GM21447 (cell line): Measurements from ENCODE around the gene TMSB15C.
A peak's percentile ranks its signal among the peaks of the same experiment; 100 is the strongest.
"Not testable (repeated sequence)": the region's sequence is repeated elsewhere in the genome, so short reads cannot be mapped to it uniquely, and the experiment has no call there.

Experiments used
- ATAC-seq: cut with Tn5 transposase; IDR thresholded peaks from one replicate; pipeline ENCODE4 v1.9.1; 2021; ENCODE audit not compliant: unreplicated experiment

Gene TMSB15C

GRCh38 chrX:104075778-104076445 is at the start of gene TMSB15C:
Gene TMSB15C, minus strand, starts transcription at chrX:104076236.
- ATAC-seq, result peak; percentile 97

- peak; percentile 58 for ATAC-seq
Measured at GRCh38 chrX:104122829-104123228, 46.8 kb upstream of the TMSB15C start.

DNA sequence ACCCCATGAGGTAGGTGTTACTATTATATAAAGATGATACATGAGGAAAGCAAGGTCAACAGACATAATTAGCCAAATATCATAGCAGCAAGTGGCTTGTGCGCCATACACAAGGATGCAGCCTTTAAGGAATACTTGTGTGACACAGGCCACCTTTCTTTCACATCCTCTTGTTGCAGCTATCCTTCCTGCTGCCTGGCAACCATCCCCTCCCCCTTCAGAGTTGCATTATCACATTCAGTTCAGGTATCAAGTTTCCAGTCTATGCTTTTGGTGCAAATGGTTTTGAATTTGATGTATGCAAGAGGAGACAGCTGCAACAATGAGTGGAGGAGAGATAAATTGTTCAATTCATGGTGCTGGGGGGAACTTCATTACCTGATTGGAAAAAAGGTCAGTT is 42.7 kb upstream of the TMSB15C start:
- no peak for ATAC-seq

DNA sequence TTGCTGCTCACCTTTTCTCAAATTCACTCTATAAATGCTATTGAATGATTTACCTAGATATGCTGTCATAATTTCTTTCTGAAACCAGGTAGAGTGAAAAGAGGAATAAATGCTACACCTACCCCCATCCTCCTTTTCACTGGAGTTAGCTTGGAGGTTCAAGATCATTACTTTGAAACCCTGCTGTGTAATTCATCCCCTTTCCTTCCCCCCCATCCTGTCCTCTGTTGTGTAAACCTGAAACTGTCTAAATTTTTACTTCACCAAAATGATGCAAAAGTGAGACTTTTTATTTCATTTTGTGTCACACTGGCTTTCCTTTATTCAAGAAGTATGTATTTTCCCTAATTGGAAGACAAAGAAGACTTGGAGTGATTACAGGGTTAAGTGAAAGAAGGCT is 41.7 kb upstream of the TMSB15C start:
- ATAC-seq, result no peak

DNA sequence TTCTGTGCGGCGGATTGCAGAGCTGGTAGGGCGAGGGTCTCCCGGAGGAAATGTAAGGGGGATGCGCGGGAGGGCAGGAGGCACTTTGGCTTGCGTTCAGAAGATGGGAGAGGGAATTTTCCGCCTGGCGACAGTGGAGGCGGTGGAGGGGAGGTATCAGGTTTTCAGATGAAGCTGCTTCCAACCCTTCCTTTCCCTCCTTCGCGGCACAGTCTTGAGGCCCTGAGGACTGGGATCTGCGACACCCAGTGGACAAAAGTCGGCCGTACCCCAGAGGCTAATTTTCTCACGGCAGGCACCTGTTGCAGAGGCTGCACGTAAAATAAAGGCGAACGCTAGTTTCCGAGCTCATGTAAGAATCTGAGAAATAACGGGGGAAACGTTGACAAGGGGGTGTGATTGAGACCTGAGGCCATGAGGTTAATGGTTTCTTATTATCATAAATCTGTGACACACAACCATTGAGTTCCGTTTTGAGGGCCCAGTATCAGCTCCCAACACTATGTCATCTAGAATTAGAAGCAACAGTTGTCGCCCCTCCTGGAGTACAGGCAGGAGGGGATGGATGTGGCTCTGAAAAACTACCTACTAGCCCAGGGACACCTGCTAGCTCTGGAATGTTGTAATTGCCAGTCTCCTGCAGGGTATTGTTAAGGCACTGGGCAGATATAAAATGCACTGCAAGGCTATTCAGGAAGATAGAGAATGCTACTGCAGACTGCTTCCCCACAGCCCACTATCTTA is 37.4 kb upstream of the TMSB15C start:
- peak; percentile 55 for ATAC-seq

GRCh38 chrX:104112326-104112951 is 36.4 kb upstream of the TMSB15C start, which contains the start of gene ZCCHC18:
Gene ZCCHC18, plus strand, starts transcription at chrX:104112523. Its CDS starts 1,589 bp downstream, at chrX:104114112.
- peak; percentile 62 for ATAC-seq

- ATAC-seq, result peak; percentile 49
Measured at GRCh38 chrX:104110491-104111240, 34.6 kb upstream of the TMSB15C start.

GRCh38 chrX:104108955-104109354 is 32.9 kb upstream of the TMSB15C start:
- ATAC-seq, result no peak

DNA sequence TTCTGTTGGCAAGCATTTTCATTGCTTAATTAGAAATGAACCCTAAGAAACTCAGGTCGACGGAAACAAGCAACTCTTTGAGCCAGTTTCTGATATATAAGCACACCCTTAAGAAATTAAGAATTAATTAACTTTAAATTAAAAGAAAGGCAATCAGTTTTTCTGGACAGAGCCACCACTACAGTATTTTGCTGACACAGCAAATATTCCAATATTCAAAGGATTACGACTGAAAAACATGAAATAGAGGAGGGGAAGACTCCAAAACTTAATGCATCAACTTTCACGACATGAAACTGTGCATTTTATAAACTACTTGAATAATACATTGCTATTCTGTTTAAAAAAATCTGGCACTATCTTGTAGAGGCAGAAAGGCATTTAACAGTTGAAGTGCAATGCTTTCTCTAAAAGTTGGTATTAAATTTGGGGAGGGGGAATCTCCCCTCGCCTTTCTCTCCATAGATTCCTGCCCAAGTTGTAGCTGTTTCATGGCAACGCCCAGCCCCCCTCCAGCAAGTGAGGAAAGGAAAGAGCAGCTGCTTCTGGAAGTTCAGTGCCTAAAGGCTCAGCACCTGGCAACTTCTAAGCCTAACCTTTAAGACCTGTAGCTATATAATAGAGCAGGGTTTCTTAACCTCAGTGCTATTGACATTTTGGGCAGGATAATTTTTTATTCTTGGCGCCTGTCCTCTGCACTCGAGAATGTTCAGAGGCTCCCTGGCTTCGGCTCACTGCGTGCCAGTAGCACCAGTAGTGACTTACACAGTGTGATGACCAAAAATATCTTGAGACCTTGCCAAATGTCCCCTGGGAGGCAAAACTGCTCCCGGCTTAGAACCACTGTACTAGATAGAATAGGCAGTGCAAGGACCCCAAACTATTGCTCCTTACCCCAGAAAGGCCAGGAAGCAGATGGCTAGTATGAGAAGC is 29.6 kb upstream of the TMSB15C start:
- no peak for ATAC-seq

- no peak for ATAC-seq
Measured at GRCh38 chrX:104104676-104105075, 28.6 kb upstream of the TMSB15C start.

- no peak for ATAC-seq
Measured at GRCh38 chrX:104098919-104099318, 22.9 kb upstream of the TMSB15C start.

DNA sequence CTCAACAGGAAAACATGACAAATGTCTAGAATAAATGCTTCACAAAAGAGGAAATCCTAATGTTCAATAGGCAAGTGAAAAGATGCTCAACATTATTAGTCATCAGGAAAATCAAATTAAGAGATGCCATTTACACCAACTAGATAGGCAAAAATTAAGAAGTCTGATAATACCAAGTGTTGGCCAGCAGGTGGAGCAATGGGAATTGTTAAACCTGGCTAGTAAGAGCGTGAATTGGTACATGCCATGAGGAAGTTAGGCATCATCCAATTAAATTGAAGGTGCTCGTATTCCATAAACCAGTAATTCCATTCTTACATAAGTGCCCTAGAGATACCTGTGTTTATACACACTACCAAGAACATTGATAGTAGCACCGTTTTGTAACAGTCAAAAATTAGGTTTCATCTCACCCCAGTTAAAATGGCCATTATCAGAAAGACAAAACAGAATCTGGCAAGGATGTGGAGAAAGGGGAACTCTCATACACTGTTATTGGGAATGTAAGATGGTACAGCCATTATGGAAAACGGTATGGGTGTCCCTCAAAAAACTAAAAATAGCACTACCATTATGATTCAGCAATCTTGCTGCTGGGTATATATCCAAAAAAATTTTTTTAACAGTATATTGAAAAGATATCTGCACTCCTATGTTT is 22.2 kb upstream of the TMSB15C start:
- peak; percentile 75 for ATAC-seq

- no peak for ATAC-seq
Measured at GRCh38 chrX:104085919-104086318, 9.9 kb upstream of the TMSB15C start.

DNA sequence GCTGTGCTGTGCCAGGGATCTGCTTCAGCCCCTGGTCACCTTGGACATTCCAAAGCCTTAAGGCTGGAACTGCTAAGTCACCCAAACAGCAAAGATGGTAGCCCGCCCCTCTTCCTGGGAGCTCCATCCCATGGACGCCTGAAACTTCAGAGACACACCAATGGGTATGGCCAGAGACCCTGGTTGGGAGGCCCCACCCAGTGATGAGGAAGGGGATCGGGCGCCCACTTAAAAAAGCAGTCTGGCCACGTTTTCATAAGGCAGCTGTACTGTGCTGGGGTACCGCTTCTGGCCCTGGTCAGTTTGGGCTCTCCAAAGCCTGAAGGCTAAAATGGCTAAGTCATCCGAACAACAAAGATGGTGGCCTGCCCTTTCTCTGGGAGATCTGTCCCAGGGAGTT is 9.4 kb upstream of the TMSB15C start:
- ATAC-seq, result no peak

GRCh38 chrX:104084534-104085277 is 8.7 kb upstream of the TMSB15C start:
- no peak for ATAC-seq

- ATAC-seq, result no peak
Measured at GRCh38 chrX:104084063-104084462, 8.0 kb upstream of the TMSB15C start.

DNA sequence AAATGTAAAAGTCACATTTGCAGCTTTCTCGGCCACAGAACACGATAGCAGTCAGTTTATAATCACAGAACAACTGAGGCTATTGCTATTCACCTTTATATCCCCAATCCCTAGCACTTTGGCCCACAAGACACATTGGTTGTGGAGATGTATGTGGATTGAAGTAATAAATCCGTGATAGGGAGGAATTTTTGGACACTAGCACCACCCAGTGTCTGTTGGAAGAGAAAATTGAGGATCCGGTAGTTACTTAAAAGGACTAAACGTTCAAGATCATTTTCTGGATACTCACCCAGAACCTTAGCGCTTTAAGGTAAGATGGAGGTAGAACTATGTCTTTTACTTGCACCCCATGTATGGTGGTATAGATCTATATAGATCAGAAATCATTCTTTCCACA is 1.8 kb upstream of the TMSB15C start:
- ATAC-seq, result not testable (repeated sequence)

DNA sequence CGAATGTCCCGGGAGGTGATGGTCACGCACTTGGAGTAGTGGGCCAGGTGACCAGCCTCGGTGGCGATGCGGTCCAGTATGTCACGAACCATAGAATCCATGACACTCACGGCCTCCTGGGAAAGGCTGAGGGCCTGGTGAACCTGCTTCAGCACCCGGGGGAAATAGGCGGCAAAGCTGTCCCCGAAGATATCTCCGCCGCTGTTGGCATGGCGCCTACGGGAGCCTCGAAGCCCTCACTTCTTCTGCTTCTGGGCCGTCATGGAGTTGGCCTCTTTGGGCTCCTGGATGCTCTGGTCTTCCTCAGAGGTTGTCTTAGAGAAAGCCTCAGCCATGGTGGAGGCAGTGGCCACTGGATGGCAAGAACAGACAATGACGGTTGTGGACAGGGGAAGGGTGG is 13.4 kb downstream of the TMSB15C start:
- ATAC-seq, result not testable (repeated sequence)

GRCh38 chrX:104054956-104055355 is 21.1 kb downstream of the TMSB15C start:
- ATAC-seq, result not testable (repeated sequence)
